ENCODE results near the gene VPS45.

Gene VPS45

DNA sequence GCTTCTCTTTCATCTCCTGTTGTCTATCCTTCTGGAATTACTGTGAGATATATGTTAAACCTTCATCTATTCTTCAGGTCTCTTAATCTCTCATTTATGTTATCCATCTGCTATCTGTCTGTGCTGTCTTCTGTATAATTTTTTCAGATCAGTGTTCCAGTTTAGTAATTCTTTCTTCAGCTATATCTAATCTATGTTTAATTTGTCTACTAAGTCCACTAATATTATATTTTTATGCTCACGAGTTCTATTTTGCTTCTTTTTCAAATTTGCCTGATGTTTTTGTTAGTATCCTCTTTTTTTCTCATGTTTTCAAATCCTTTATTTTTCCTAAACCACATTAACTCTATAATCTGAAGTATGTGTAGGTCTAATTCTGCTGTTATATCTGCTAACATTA lies 47.5 kb downstream of the VPS45 start:
- Histone ChIP-seq H3K9me3 (ENCODE audit: control insufficient read depth, insufficient read depth, low read depth, low read length) (no peaks in the 10 kb centered on the region), H3K36me3 (ENCODE audit: control insufficient read depth in 2 of 2, insufficient read depth in 1 of 2, low read length in 2 of 2) (peaks cover 14 to 26% of the 10 kb centered on the region in 2 experiments), H3K4me3 (ENCODE audit: low read depth, low read length) (no peak overlapping the region), H3K27ac (ENCODE audit: extremely low read depth, low read depth, low read length) (no peak overlapping the region), H3K4me1 (ENCODE audit: control insufficient read depth, insufficient read depth, low read length) (no peaks in the 10 kb centered on the region)
- ChIA-PET CTCF (no interaction called here), POLR2A (no interaction called here)
- TF ChIP-seq ZNF280D (tag by site-specific recombination; IDR thresholded peaks at IDR 0.05) (0 out of 2 replicates have a peak, but pooled peaks have one; percentile 57), ZBTB17 (tag by site-specific recombination; IDR thresholded peaks at IDR 0.05) (0 out of 2 replicates have a peak, but pooled peaks have one; percentile 19), ZNF626 (tag by site-specific recombination; IDR thresholded peaks at IDR 0.05) (no peak), ZNF664 (tag by site-specific recombination; IDR thresholded peaks at IDR 0.05) (peak; percentile 63), ZNF660 (tag by site-specific recombination; IDR thresholded peaks at IDR 0.05) (no peak), ZBTB10 (tag by site-specific recombination; IDR thresholded peaks at IDR 0.05) (no peak), ZNF837 (tag by site-specific recombination; IDR thresholded peaks at IDR 0.05) (no peak), ZNF133 (tag by site-specific recombination; IDR thresholded peaks at IDR 0.05) (no peak)
- TF ChIP-seq, protein P1, sequence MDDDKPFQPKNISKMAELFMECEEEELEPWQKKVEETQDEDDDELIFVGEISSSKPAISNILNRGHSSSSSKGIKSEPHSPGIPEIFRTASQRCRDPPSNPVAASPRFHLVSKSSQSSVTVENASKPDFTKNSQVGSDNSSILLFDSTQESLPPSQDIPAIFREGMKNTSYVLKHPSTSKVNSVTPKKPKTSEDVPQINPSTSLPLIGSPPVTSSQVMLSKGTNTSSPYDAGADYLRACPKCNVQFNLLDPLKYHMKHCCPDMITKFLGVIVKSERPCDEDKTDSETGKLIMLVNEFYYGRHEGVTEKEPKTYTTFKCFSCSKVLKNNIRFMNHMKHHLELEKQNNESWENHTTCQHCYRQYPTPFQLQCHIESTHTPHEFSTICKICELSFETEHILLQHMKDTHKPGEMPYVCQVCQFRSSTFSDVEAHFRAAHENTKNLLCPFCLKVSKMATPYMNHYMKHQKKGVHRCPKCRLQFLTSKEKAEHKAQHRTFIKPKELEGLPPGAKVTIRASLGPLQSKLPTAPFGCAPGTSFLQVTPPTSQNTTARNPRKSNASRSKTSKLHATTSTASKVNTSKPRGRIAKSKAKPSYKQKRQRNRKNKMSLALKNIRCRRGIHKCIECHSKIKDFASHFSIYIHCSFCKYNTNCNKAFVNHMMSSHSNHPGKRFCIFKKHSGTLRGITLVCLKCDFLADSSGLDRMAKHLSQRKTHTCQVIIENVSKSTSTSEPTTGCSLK (tag by site-specific recombination; IDR thresholded peaks at IDR 0.05): no peak
- TF ChIP-seq, protein P2, sequence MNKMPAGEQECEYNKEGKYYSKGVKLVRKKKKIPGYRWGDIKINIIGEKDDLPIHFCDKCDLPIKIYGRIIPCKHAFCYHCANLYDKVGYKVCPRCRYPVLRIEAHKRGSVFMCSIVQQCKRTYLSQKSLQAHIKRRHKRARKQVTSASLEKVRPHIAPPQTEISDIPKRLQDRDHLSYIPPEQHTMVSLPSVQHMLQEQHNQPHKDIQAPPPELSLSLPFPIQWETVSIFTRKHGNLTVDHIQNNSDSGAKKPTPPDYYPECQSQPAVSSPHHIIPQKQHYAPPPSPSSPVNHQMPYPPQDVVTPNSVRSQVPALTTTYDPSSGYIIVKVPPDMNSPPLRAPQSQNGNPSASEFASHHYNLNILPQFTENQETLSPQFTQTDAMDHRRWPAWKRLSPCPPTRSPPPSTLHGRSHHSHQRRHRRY (tag by site-specific recombination; IDR thresholded peaks at IDR 0.05): no peak

GRCh38 chr1:150118716-150119115 lies 51.1 kb downstream of the VPS45 start:
- H3K9me3 ChIP-seq (ENCODE audit: control insufficient read depth, insufficient read depth, low read depth, low read length): no peaks in the 10 kb centered on the region
- H3K36me3 ChIP-seq (ENCODE audit: control insufficient read depth in 2 of 2, insufficient read depth in 1 of 2, low read length in 2 of 2): peaks cover 0 to 9% of the 10 kb centered on the region in 2 experiments
- no peak overlapping the region for H3K27ac ChIP-seq (ENCODE audit: extremely low read depth, low read depth, low read length)
- POLR2A ChIA-PET: interaction anchor here (0.6 to 0.9 kb wide), 2 partner anchors 20 to 217 kb away, joined by 3 read pairs; no protein-coding TSS in a partner anchor
- CTCF ChIA-PET: no interaction called here
- no peak overlapping the region for H3K4me3 ChIP-seq (ENCODE audit: low read depth, low read length)
- H3K4me1 ChIP-seq (ENCODE audit: control insufficient read depth, insufficient read depth, low read length): no peaks in the 10 kb centered on the region
- TF ChIP-seq ZNF366 (tag by site-specific recombination; conservative IDR thresholded peaks at IDR 0.05) (no peak), ZNF677 (tag by site-specific recombination; IDR thresholded peaks at IDR 0.05) (no peak), KLF8 (tag by site-specific recombination; IDR thresholded peaks at IDR 0.05) (no peak), ZFP41 (tag by site-specific recombination; IDR thresholded peaks at IDR 0.05; ENCODE audit: borderline replicate concordance) (no peak), ZNF18 (tag by site-specific recombination; IDR thresholded peaks at IDR 0.05) (no peak), ZNF654 (tag by site-specific recombination; IDR thresholded peaks at IDR 0.05; ENCODE audit: low read depth) (no peak), ZNF785 (tag by site-specific recombination; IDR thresholded peaks at IDR 0.05) (no peak)
- TF ChIP-seq, protein P3, sequence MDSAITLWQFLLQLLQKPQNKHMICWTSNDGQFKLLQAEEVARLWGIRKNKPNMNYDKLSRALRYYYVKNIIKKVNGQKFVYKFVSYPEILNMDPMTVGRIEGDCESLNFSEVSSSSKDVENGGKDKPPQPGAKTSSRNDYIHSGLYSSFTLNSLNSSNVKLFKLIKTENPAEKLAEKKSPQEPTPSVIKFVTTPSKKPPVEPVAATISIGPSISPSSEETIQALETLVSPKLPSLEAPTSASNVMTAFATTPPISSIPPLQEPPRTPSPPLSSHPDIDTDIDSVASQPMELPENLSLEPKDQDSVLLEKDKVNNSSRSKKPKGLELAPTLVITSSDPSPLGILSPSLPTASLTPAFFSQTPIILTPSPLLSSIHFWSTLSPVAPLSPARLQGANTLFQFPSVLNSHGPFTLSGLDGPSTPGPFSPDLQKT (IDR thresholded peaks at IDR 0.05; ENCODE audit: borderline replicate concordance, low read depth, low read length): no peak
- TF ChIP-seq, protein P4, sequence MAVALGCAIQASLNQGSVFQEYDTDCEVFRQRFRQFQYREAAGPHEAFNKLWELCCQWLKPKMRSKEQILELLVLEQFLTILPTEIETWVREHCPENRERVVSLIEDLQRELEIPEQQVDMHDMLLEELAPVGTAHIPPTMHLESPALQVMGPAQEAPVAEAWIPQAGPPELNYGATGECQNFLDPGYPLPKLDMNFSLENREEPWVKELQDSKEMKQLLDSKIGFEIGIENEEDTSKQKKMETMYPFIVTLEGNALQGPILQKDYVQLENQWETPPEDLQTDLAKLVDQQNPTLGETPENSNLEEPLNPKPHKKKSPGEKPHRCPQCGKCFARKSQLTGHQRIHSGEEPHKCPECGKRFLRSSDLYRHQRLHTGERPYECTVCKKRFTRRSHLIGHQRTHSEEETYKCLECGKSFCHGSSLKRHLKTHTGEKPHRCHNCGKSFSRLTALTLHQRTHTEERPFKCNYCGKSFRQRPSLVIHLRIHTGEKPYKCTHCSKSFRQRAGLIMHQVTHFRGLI (tag by site-specific recombination; IDR thresholded peaks at IDR 0.05): no peak
- TF ChIP-seq, protein P5, sequence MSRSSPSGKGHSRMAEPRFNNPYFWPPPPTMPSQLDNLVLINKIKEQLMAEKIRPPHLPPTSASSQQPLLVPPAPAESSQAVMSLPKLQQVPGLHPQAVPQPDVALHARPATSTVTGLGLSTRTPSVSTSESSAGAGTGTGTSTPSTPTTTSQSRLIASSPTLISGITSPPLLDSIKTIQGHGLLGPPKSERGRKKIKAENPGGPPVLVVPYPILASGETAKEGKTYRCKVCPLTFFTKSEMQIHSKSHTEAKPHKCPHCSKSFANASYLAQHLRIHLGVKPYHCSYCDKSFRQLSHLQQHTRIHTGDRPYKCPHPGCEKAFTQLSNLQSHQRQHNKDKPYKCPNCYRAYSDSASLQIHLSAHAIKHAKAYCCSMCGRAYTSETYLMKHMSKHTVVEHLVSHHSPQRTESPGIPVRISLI (tag by site-specific recombination; IDR thresholded peaks at IDR 0.05): no peak
